Measurements from ENCODE around the gene NCEH1.
A peak's percentile ranks its signal among the peaks of the same experiment; 100 is the strongest.
"Not testable (repeated sequence)": the region's sequence is repeated elsewhere in the genome, so short reads cannot be mapped to it uniquely, and the experiment has no call there.

The NCEH1 gene

GRCh38 chr3:172675441-172676193 lies 35.2 kb downstream of the NCEH1 start:
- peak; percentile 38 for DNase-seq (ENCODE audit: low spot score)

GRCh38 chr3:172673210-172673679 lies 37.6 kb downstream of the NCEH1 start:
- peak; percentile 64 for DNase-seq (ENCODE audit: low spot score)

GRCh38 chr3:172669021-172669420 lies 41.8 kb downstream of the NCEH1 start:
- no peak for DNase-seq (ENCODE audit: low spot score)

GRCh38 chr3:172666873-172667694 lies 43.8 kb downstream of the NCEH1 start:
- peak; percentile 76 for DNase-seq (ENCODE audit: low spot score)

- no peak for DNase-seq (ENCODE audit: low spot score)
Measured at GRCh38 chr3:172666181-172666872, 44.5 kb downstream of the NCEH1 start.

- DNase-seq (ENCODE audit: low spot score), result not testable (repeated sequence)
Measured at GRCh38 chr3:172665510-172665909, 45.4 kb downstream of the NCEH1 start.

GRCh38 chr3:172660421-172660820 lies 50.4 kb downstream of the NCEH1 start:
- not testable (repeated sequence) for DNase-seq (ENCODE audit: low spot score)

- no peak for DNase-seq (ENCODE audit: low spot score)
Measured at GRCh38 chr3:172659246-172660002, 51.4 kb downstream of the NCEH1 start.

- no peak for DNase-seq (ENCODE audit: low spot score)
Measured at GRCh38 chr3:172658344-172659245, 52.3 kb downstream of the NCEH1 start.

- no peak for DNase-seq (ENCODE audit: low spot score)
Measured at GRCh38 chr3:172656602-172657001, 54.3 kb downstream of the NCEH1 start.

- no peak for DNase-seq (ENCODE audit: low spot score)
Measured at GRCh38 chr3:172655388-172655787, 55.5 kb downstream of the NCEH1 start.

GRCh38 chr3:172654470-172654869 lies 56.4 kb downstream of the NCEH1 start:
- DNase-seq (ENCODE audit: low spot score), result no peak

GRCh38 chr3:172653004-172653572 lies 57.8 kb downstream of the NCEH1 start:
- DNase-seq (ENCODE audit: low spot score), result no peak

GRCh38 chr3:172651936-172652625 lies 58.8 kb downstream of the NCEH1 start:
- no peak for DNase-seq (ENCODE audit: low spot score)

GRCh38 chr3:172649987-172650386 lies 60.9 kb downstream of the NCEH1 start:
- DNase-seq (ENCODE audit: low spot score), result no peak

GRCh38 chr3:172648747-172649146 lies 62.1 kb downstream of the NCEH1 start:
- DNase-seq (ENCODE audit: low spot score), result no peak

GRCh38 chr3:172647823-172648222 lies 63.0 kb downstream of the NCEH1 start:
- DNase-seq (ENCODE audit: low spot score), result no peak

GRCh38 chr3:172647080-172647479 lies 63.8 kb downstream of the NCEH1 start:
- DNase-seq (ENCODE audit: low spot score), result no peak

GRCh38 chr3:172646439-172647015 lies 64.3 kb downstream of the NCEH1 start:
- no peak for DNase-seq (ENCODE audit: low spot score)

Data from D341Med (cell line).